SU-DHL-6 (cell line): ENCODE results near the gene MRPS6.

Source experiments
- H2AFZ ChIP-seq: fragments of 200-600 bp; sonication (generic); 2 replicates; pipeline ENCODE4 v1.6.1; 2014; ENCODE audit warnings: low read depth, mild to moderate bottlenecking, moderate library complexity, mixed read lengths, antibody characterized with exemption, low read length; ENCODE audit not compliant: severe bottlenecking
- H3F3A ChIP-seq: fragments of 200-600 bp; shearing (Covaris generic); 2 replicates; pipeline ENCODE4 v1.6.0; 2016; ENCODE audit warnings: antibody characterized with exemption, mild to moderate bottlenecking; ENCODE audit not compliant: insufficient read depth
- H3K27ac ChIP-seq: fragments of 200-600 bp; sonication (generic); 2 replicates; pipeline ENCODE4 v1.5.1; 2016; ENCODE audit warnings: low read depth, mild to moderate bottlenecking, low read length, moderate library complexity, mixed read lengths
- H3K27me3 ChIP-seq: fragments of 200-600 bp; sonication (generic), shearing (Covaris generic); 2 replicates; pipeline ENCODE4 v1.6.0; 2014; ENCODE audit warnings: mild to moderate bottlenecking, low read length
- H3K36me3 ChIP-seq: fragments of 200-600 bp; sonication (generic); 2 replicates; pipeline ENCODE4 v1.6.1; 2014; ENCODE audit warnings: mild to moderate bottlenecking, low read length, mixed read lengths
- H3K4me2 ChIP-seq: fragments of 300-600, 200-600 bp; shearing (Covaris generic), sonication (generic); 2 replicates; pipeline ENCODE4 v1.6.0; 2014; ENCODE audit warnings: low read length, low read depth, mild to moderate bottlenecking; ENCODE audit not compliant: poor library complexity, severe bottlenecking
- H3K4me3 ChIP-seq: fragments of 200-600 bp; sonication (generic); 2 replicates; pipeline ENCODE4 v1.5.1; 2014; ENCODE audit warnings: antibody characterized with exemption, low read length, mild to moderate bottlenecking, mixed read lengths; ENCODE audit not compliant: insufficient read depth, poor library complexity, severe bottlenecking
- H3K79me2 ChIP-seq: fragments of 200-600 bp; sonication (generic); 2 replicates; pipeline ENCODE4 v1.6.1; 2014; ENCODE audit warnings: mild to moderate bottlenecking, low read length, moderate library complexity; ENCODE audit not compliant: insufficient read depth
- H3K9ac ChIP-seq: fragments of 200-600 bp; sonication (generic); 2 replicates; pipeline ENCODE4 v1.7.0; 2014; ENCODE audit warnings: mild to moderate bottlenecking, low read length
- H3K9me2 ChIP-seq: fragments of 200-600 bp; sonication (generic); replicated peaks from 2 replicates; pipeline ENCODE4 v1.6.1; 2014; ENCODE audit warnings: low read length; ENCODE audit not compliant: insufficient read depth
- H3K9me3 ChIP-seq: fragments of 200-600 bp; sonication (generic); 2 replicates; pipeline ENCODE4 v1.6.1; 2014; ENCODE audit warnings: low read length, mixed read lengths; ENCODE audit not compliant: insufficient read depth
- H4K20me1 ChIP-seq: fragments of 200-600 bp; sonication (generic); 2 replicates; pipeline ENCODE4 v1.6.1; 2014; ENCODE audit warnings: low read depth, mild to moderate bottlenecking, antibody characterized with exemption, low read length, moderate library complexity, mixed read lengths
- CTCF ChIP-seq: fragments of 200-600 bp; sonication (generic); IDR thresholded peaks from one replicate; pipeline ENCODE4 v1.5.1; 2017; ENCODE audit warnings: antibody characterized with exemption, mild to moderate bottlenecking, low read length, moderate library complexity; ENCODE audit not compliant: insufficient read depth, poor library complexity, severe bottlenecking
- EZH2phosphoT487 ChIP-seq: fragments of 200-600 bp; sonication (generic), shearing (Covaris generic); conservative IDR thresholded peaks from 2 replicates; pipeline ENCODE4 v1.6.1; 2018; ENCODE audit warnings: mild to moderate bottlenecking, antibody characterized with exemption, low read length, moderate library complexity, mixed read lengths

MRPS6 gene

GRCh38 chr21:34133392-34133791 lies 60.0 kb downstream of the MRPS6 start:
- Histone ChIP-seq H3K9me2 (no peaks in the 10 kb centered on the region), H3K4me2 (no peak overlapping the region), H3K27ac (no peak overlapping the region), H4K20me1 (no peaks in the 10 kb centered on the region), H3F3A (no peaks in the 10 kb centered on the region), H3K4me3 (no peak overlapping the region), H3K36me3 (peaks cover 11% of the 10 kb centered on the region; the same call in 1 of the 2 replicates), H3K27me3 (no peaks in the 10 kb centered on the region), H3K9ac (no peak overlapping the region), H3K9me3 (no peaks in the 10 kb centered on the region; the same call in 1 of the 2 replicates), H2AFZ (no peak overlapping the region), H3K79me2 (peaks cover 31% of the 10 kb centered on the region; the same call in 1 of the 2 replicates)
- TF ChIP-seq EZH2phosphoT487 (no peak), CTCF (no peak)

GRCh38 chr21:34133802-34134201 lies 60.4 kb downstream of the MRPS6 start:
- no peaks in the 10 kb centered on the region for H4K20me1 ChIP-seq
- no peak overlapping the region for H3K4me2 ChIP-seq
- H2AFZ ChIP-seq: no peak overlapping the region
- peaks cover 11% of the 10 kb centered on the region; the same call in 1 of the 2 replicates for H3K36me3 ChIP-seq
- no peaks in the 10 kb centered on the region; the same call in 1 of the 2 replicates for H3K9me3 ChIP-seq
- H3K27ac ChIP-seq: no peak overlapping the region
- TF ChIP-seq CTCF (no peak), EZH2phosphoT487 (no peak)
- H3K79me2 ChIP-seq: peaks cover 31% of the 10 kb centered on the region; the same call in 1 of the 2 replicates
- H3K9me2 ChIP-seq: no peaks in the 10 kb centered on the region
- no peaks in the 10 kb centered on the region for H3K27me3 ChIP-seq
- H3K9ac ChIP-seq: no peak overlapping the region
- no peak overlapping the region for H3K4me3 ChIP-seq
- H3F3A ChIP-seq: no peaks in the 10 kb centered on the region

- H3K27me3 ChIP-seq: no peaks in the 10 kb centered on the region
- H3K4me3 ChIP-seq: no peak overlapping the region
- peaks cover 33% of the 10 kb centered on the region; the same call in 1 of the 2 replicates for H3K79me2 ChIP-seq
- H4K20me1 ChIP-seq: no peaks in the 10 kb centered on the region
- no peak overlapping the region for H3K9ac ChIP-seq
- H3K36me3 ChIP-seq: peaks cover 11% of the 10 kb centered on the region; the same call in 1 of the 2 replicates
- no peaks in the 10 kb centered on the region for H3K9me2 ChIP-seq
- TF ChIP-seq CTCF (no peak), EZH2phosphoT487 (no peak)
- H2AFZ ChIP-seq: no peak overlapping the region
- no peak overlapping the region for H3K27ac ChIP-seq
- no peak overlapping the region for H3K4me2 ChIP-seq
- no peaks in the 10 kb centered on the region for H3F3A ChIP-seq
- no peaks in the 10 kb centered on the region; the same call in 1 of the 2 replicates for H3K9me3 ChIP-seq
Observed at GRCh38 chr21:34135330-34135729, 62.0 kb downstream of the MRPS6 start.
